DND-41 (cell line): ENCODE measurements around the gene CFLAR.

Experiments used
- ATAC-seq: fragments of 200-7000 bp; cut with Tn5 transposase; 3 replicates; pipeline ENCODE4 v1.9.1; 2021; ENCODE audit warnings: low read depth; ENCODE audit not compliant: insufficient read depth
- DNase-seq: peaks from one replicate; pipeline ENCODE4 v3.0.0-alpha.2; 2020
- H2AFZ ChIP-seq: 2 replicates; pipeline ENCODE4 v1.6.0; 2012; ENCODE audit warnings: low read depth, low read length
- H3K27ac ChIP-seq: 2 replicates; pipeline ENCODE4 v1.5.1; 2012; ENCODE audit warnings: low read length, inconsistent platforms
- H3K27me3 ChIP-seq: fragments of 200-600 bp; sonication (generic); 2 replicates; pipeline ENCODE4 v1.6.0; 2012; ENCODE audit warnings: low read length, mild to moderate bottlenecking, inconsistent platforms; ENCODE audit not compliant: insufficient read depth, poor library complexity
- H3K36me3 ChIP-seq: 2 replicates; pipeline ENCODE4 v1.5.1; 2012; ENCODE audit warnings: low read length, inconsistent platforms; ENCODE audit not compliant: insufficient read depth
- H3K4me1 ChIP-seq: 2 replicates; pipeline ENCODE4 v1.5.1; 2012; ENCODE audit warnings: mild to moderate bottlenecking, low read length; ENCODE audit not compliant: insufficient read depth
- H3K4me2 ChIP-seq: 2 replicates; pipeline ENCODE4 v1.6.0; 2012; ENCODE audit warnings: mild to moderate bottlenecking, moderate library complexity, low read length, inconsistent platforms; ENCODE audit not compliant: insufficient read depth
- H3K4me3 ChIP-seq, 2 experiments: fragments of 200-600 bp in 1 of 2; shearing (Covaris generic) in 1 of 2; 2 replicates each; pipeline ENCODE4 v1.5.1; 2012 to 2016; ENCODE audit warnings: inconsistent platforms in 2 of 2, low read length in 2 of 2, mild to moderate bottlenecking in 2 of 2, low read depth in 1 of 2, moderate library complexity in 1 of 2
- H3K79me2 ChIP-seq: 2 replicates; pipeline ENCODE4 v1.6.0; 2012; ENCODE audit warnings: low read length, inconsistent platforms; ENCODE audit not compliant: insufficient read depth
- H3K9ac ChIP-seq: 2 replicates; pipeline ENCODE4 v1.6.0; 2012; ENCODE audit warnings: low read depth, mild to moderate bottlenecking, inconsistent platforms, low read length, moderate library complexity
- H3K9me3 ChIP-seq: 2 replicates; pipeline ENCODE4 v1.5.1; 2012; ENCODE audit warnings: low read length, moderate library complexity, mild to moderate bottlenecking, inconsistent platforms; ENCODE audit not compliant: insufficient read depth, severe bottlenecking
- H4K20me1 ChIP-seq: 2 replicates; pipeline ENCODE4 v1.6.0; 2012; ENCODE audit warnings: low read length; ENCODE audit not compliant: insufficient read depth
- EZH2 ChIP-seq: IDR thresholded peaks from 3 replicates; pipeline ENCODE4 v1.6.1; 2012; ENCODE audit warnings: borderline replicate concordance, low read depth, mild to moderate bottlenecking, moderate library complexity, low read length, inconsistent platforms; ENCODE audit not compliant: severe bottlenecking
- TF ChIP-seq, protein P1 (sequence below): IDR thresholded peaks from 2 replicates; pipeline ENCODE4 v1.5.1; 2012; ENCODE audit warnings: borderline replicate concordance, low read length, moderate library complexity, mild to moderate bottlenecking; ENCODE audit not compliant: poor library complexity, severe bottlenecking; ENCODE audit errors: extremely low read depth

Gene CFLAR

GRCh38 chr2:201072201-201072530 is 43.8 kb upstream of the CFLAR start:
- Histone ChIP-seq H3K4me2 (peak overlapping the region; percentile 89), H3K36me3 (no peaks in the 10 kb centered on the region; the same call in 1 of the 2 replicates), H2AFZ (peak overlapping the region; percentile 81), H3K27me3 (no peaks in the 10 kb centered on the region), H3K4me1 (peaks cover 56% of the 10 kb centered on the region), H3K79me2 (peaks cover 90% of the 10 kb centered on the region), H3K9me3 (no peaks in the 10 kb centered on the region), H3K27ac (peak overlapping the region; percentile 92), H4K20me1 (no peaks in the 10 kb centered on the region), H3K4me3 (peak overlapping the region; percentile 83 to 85), H3K9ac (peak overlapping the region; percentile 63)
- DNase-seq (no peak), ATAC-seq (peak; percentile 5)
- TF ChIP-seq, protein P1, sequence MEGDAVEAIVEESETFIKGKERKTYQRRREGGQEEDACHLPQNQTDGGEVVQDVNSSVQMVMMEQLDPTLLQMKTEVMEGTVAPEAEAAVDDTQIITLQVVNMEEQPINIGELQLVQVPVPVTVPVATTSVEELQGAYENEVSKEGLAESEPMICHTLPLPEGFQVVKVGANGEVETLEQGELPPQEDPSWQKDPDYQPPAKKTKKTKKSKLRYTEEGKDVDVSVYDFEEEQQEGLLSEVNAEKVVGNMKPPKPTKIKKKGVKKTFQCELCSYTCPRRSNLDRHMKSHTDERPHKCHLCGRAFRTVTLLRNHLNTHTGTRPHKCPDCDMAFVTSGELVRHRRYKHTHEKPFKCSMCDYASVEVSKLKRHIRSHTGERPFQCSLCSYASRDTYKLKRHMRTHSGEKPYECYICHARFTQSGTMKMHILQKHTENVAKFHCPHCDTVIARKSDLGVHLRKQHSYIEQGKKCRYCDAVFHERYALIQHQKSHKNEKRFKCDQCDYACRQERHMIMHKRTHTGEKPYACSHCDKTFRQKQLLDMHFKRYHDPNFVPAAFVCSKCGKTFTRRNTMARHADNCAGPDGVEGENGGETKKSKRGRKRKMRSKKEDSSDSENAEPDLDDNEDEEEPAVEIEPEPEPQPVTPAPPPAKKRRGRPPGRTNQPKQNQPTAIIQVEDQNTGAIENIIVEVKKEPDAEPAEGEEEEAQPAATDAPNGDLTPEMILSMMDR = no peak
- no peak for TF ChIP-seq EZH2

DNA sequence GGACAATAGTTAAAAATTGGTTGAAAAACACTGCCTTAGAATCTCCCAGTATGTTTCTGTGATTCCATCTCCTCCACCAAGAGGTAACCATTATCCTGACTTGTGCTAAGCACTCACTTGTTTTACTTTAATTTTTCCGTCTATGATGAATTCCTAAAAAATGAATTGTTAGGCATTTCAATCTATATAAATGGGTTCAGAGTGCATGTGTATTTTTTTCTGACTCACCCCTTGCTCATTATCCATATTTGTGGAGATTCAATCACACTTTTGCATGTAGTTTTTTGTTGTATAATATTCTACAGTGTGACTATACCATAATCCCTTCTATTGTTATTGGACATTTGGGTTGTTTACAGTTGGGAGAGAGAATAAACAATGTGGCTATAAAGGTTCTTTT is 42.9 kb upstream of the CFLAR start:
- Histone ChIP-seq H2AFZ (no peak overlapping the region), H3K4me2 (peak overlapping the region; percentile 89), H3K36me3 (no peaks in the 10 kb centered on the region; the same call in 1 of the 2 replicates), H3K79me2 (peaks cover 87% of the 10 kb centered on the region), H3K9me3 (no peaks in the 10 kb centered on the region), H4K20me1 (no peaks in the 10 kb centered on the region), H3K4me1 (peaks cover 53% of the 10 kb centered on the region), H3K4me3 (peak overlapping the region; percentile 83 to 85; a peak in 3 of 4 replicates), H3K27ac (no peak overlapping the region), H3K27me3 (no peaks in the 10 kb centered on the region), H3K9ac (peak overlapping the region; percentile 63)
- TF ChIP-seq, protein P1 = no peak
- no peak for TF ChIP-seq EZH2
- DNase-seq = no peak
- no peak for ATAC-seq

DNA sequence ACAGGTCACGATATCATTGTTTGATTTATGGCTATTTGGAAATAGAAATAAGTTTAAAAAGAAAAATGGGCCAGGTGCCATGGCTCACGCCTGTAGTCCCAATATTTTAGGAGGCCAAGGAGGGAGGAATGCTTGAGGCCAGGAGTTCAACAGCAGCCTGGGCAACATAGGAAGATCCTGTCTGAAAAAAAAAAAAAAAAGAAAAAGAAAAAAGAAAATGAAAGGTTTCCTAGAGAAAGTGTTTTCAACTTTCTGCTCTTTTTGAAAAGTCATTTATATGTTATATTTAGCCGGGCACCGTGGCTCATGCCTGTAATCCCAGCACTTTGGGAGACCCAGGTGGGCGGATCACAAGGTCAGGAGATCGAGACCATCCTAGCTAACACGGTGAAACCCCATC is 41.0 kb upstream of the CFLAR start:
- Histone ChIP-seq H3K79me2 (peaks cover 69% of the 10 kb centered on the region), H3K4me1 (peaks cover 34% of the 10 kb centered on the region), H3K27ac (no peak overlapping the region), H3K27me3 (no peaks in the 10 kb centered on the region), H3K9me3 (no peaks in the 10 kb centered on the region), H2AFZ (no peak overlapping the region), H3K36me3 (peaks cover 12% of the 10 kb centered on the region), H3K9ac (no peak overlapping the region), H3K4me2 (no peak overlapping the region), H4K20me1 (no peaks in the 10 kb centered on the region), H3K4me3 (no peak overlapping the region)
- no peak for TF ChIP-seq EZH2
- TF ChIP-seq, protein P1 = no peak
- DNase-seq (no peak), ATAC-seq (no peak)

GRCh38 chr2:201084863-201085262 is 31.1 kb upstream of the CFLAR start:
- ATAC-seq (no peak), DNase-seq (no peak)
- H3K4me3 ChIP-seq = no peak overlapping the region
- no peaks in the 10 kb centered on the region for H3K9me3 ChIP-seq
- no peak overlapping the region for H3K4me2 ChIP-seq
- H3K9ac ChIP-seq = no peak overlapping the region
- no peak overlapping the region for H3K27ac ChIP-seq
- H3K27me3 ChIP-seq = no peaks in the 10 kb centered on the region
- H4K20me1 ChIP-seq = no peaks in the 10 kb centered on the region; the same call in 1 of the 2 replicates
- H3K4me1 ChIP-seq = no peaks in the 10 kb centered on the region
- H3K36me3 ChIP-seq = peaks cover 63% of the 10 kb centered on the region
- TF ChIP-seq, protein P1 = no peak
- no peak for TF ChIP-seq EZH2
- no peak overlapping the region for H2AFZ ChIP-seq
- H3K79me2 ChIP-seq = peaks cover 21% of the 10 kb centered on the region
